Measurements from ENCODE around the gene NCEH1. TPM values are rescaled to one million over a fixed set of nuclear protein-coding genes. Genes with fewer than 3 reads are reported as not detected.

NCEH1 gene
- total RNA-seq, 2 experiments from 2014 or later, result 2.8 to 3.4 TPM

DNA sequence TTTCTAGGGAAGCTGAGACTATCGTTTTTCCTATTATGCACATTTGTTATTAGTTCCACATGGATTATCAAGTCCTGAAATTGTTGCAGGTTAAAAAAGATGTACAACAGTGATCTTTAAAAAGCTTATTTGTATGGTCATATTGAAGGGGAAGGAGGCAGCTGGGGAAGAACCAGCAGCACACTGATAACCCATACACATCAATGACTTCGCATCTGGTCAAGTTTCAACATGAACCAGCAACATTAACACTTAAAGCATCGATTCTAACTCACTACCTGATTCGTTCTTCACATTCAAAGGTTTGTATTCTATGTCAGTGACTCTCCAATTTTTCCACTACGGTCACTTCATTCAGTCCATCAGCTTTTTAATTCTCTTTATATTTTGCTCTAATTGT, 56.4 kb downstream of the NCEH1 start:
- no peak overlapping the region for H3K27ac Mint-ChIP-seq
- H3K4me1 Mint-ChIP-seq (ENCODE audit: low read depth), result no peaks in the 10 kb centered on the region
- ChIA-PET CTCF (interaction anchor here (0.8 to 4.2 kb wide), 7 partner anchors 11 to 322 kb away, joined by 3 to 22 read pairs (median 4); no protein-coding TSS in a partner anchor), POLR2A (no interaction called here)
- ATAC-seq, result no peak
- H3K4me3 Mint-ChIP-seq, result no peak overlapping the region
- TF ChIP-seq, protein P1, sequence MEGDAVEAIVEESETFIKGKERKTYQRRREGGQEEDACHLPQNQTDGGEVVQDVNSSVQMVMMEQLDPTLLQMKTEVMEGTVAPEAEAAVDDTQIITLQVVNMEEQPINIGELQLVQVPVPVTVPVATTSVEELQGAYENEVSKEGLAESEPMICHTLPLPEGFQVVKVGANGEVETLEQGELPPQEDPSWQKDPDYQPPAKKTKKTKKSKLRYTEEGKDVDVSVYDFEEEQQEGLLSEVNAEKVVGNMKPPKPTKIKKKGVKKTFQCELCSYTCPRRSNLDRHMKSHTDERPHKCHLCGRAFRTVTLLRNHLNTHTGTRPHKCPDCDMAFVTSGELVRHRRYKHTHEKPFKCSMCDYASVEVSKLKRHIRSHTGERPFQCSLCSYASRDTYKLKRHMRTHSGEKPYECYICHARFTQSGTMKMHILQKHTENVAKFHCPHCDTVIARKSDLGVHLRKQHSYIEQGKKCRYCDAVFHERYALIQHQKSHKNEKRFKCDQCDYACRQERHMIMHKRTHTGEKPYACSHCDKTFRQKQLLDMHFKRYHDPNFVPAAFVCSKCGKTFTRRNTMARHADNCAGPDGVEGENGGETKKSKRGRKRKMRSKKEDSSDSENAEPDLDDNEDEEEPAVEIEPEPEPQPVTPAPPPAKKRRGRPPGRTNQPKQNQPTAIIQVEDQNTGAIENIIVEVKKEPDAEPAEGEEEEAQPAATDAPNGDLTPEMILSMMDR (IDR thresholded peaks at IDR 0.05), result no peak
- no peaks in the 10 kb centered on the region for H3K36me3 Mint-ChIP-seq (ENCODE audit: low read depth)
- intact Hi-C loops (cut with micrococcal nuclease), result no loop called here
- H3K9me3 Mint-ChIP-seq, result no peaks in the 10 kb centered on the region
- no peaks in the 10 kb centered on the region for H3K27me3 Mint-ChIP-seq
- no peak for DNase-seq

DNA sequence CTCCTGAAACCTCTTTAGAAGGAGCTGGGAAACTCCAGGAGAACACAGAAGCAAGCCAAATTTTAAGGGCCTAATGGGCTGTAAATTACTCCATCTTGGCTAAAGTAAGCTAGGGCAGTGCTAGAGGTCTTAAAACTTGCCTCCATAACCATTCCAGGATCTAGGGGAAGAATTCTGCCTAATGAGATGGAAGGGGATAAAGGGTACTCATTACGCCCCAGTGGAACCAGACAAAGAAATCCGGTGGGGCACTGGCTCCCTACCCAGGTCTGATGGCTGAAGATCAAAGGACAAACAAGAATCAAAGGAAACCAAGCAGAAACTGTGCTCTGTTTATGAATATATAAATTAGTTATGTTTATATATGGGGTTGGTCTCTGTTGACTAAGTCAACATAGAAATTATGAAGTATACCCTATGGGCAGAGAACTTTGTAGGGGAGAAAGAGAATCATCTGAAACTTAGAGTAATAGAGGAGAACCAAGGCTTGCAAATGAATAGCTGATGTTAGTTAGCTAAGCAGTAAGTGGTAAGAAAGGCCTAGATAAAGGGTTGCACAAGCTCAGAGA, 57.8 kb downstream of the NCEH1 start:
- intact Hi-C loops (cut with micrococcal nuclease), result no loop called here
- H3K27me3 Mint-ChIP-seq, result no peaks in the 10 kb centered on the region
- ATAC-seq (no peak), DNase-seq (no peak)
- H3K36me3 Mint-ChIP-seq (ENCODE audit: low read depth), result no peaks in the 10 kb centered on the region
- H3K9me3 Mint-ChIP-seq, result no peaks in the 10 kb centered on the region
- TF ChIP-seq, protein P1 (IDR thresholded peaks at IDR 0.05), result no peak
- no peaks in the 10 kb centered on the region for H3K4me1 Mint-ChIP-seq (ENCODE audit: low read depth)
- ChIA-PET CTCF (interaction anchor here (0.9 to 4.2 kb wide), 6 partner anchors 13 to 320 kb away, joined by 3 to 22 read pairs (median 4); no protein-coding TSS in a partner anchor), POLR2A (no interaction called here)
- no peak overlapping the region for H3K4me3 Mint-ChIP-seq
- no peak overlapping the region for H3K27ac Mint-ChIP-seq

DNA sequence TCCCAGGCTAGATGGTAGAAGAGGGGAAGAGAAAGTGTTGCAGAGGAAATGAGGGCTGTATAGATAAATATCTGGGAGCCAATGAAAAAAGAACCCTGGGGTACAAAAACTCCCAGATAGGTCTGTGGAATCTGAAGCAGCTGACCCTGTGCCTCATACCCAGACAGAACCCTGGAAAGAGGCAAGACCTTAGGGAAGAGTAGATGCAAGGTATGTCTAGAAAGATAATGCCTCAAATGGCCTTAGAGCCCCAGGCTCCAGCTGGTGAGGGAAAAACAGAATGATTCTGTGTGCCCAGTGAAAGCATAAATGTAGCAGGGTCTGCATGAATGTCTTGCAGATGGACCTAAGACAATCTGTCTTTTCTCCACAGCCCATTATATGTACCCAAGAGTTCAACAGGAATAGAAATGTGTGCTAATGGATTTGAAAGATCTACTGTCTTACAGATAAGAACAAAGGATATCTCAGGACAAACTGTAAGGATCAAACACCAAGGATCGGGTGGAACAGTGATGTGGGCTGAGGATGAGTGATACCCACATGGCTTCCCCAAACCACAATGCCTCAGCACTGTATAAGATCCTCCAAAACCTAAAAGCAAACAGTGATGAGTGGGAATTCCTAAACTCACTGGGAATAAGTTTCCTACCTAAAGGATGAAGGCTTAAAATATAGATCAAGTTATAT, 58.8 kb downstream of the NCEH1 start:
- Mint-ChIP-seq H3K27me3 (no peaks in the 10 kb centered on the region), H3K4me1 (ENCODE audit: low read depth) (no peaks in the 10 kb centered on the region), H3K4me3 (no peak overlapping the region), H3K27ac (no peak overlapping the region), H3K9me3 (no peaks in the 10 kb centered on the region), H3K36me3 (ENCODE audit: low read depth) (no peaks in the 10 kb centered on the region)
- no peak for DNase-seq
- ChIA-PET CTCF (interaction anchor here (1.0 to 4.2 kb wide), 5 partner anchors 14 to 319 kb away, joined by 3 to 22 read pairs (median 4); no protein-coding TSS in a partner anchor), POLR2A (no interaction called here)
- no peak for ATAC-seq
- intact Hi-C loops (cut with micrococcal nuclease), result no loop called here
- TF ChIP-seq, protein P1 (IDR thresholded peaks at IDR 0.05), result no peak

DNA sequence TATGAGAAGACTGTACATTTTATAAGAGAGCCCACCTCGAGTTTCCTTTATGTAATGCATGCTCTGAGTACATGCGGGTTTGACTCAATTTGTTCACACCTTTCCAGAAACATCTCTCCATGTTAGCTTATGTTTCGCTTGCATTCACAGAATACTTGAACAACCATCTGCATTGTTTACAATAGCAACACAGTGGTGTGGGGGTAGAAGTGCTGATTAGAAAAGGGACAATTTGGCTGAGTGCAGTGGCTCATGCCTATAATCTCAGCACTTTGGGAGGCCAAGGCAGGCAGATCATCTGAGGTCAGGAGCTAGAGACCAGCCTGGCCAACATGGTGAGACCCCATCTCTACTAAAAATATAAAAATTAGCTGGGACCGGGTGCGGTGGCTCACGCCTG, 60.9 kb downstream of the NCEH1 start:
- ChIA-PET CTCF (interaction anchor here (1.5 to 1.9 kb wide), 4 partner anchors 17 to 309 kb away, joined by 4 to 5 read pairs (median 4); no protein-coding TSS in a partner anchor), POLR2A (no interaction called here)
- intact Hi-C loops (cut with micrococcal nuclease), result no loop called here
- H3K4me3 Mint-ChIP-seq, result no peak overlapping the region
- no peaks in the 10 kb centered on the region for H3K36me3 Mint-ChIP-seq (ENCODE audit: low read depth)
- no peaks in the 10 kb centered on the region for H3K27me3 Mint-ChIP-seq
- no peaks in the 10 kb centered on the region for H3K9me3 Mint-ChIP-seq
- no peak for DNase-seq
- no peak overlapping the region for H3K27ac Mint-ChIP-seq
- no peaks in the 10 kb centered on the region for H3K4me1 Mint-ChIP-seq (ENCODE audit: low read depth)
- TF ChIP-seq, protein P1 (IDR thresholded peaks at IDR 0.05), result no peak
- no peak for ATAC-seq

DNA sequence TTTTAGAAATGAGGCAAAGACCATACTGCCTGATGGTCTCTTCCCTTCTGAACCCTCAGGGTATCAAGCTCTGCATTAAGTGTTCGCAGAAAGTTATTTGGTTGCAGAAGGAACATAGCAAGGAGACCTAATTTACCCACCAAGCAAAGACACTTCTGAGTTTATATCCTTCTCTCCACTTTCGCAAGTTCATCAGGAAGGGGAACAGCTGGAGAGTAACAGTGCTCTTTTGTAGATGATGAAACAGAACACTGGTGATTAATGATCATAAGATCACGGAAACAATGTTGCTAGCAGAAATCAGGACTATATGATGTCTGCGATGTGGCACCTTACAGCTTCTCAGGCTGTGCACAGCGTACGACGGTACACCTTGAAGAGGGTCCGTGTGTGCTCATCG, 62.1 kb downstream of the NCEH1 start:
- no peaks in the 10 kb centered on the region for H3K9me3 Mint-ChIP-seq
- ATAC-seq, result no peak
- no peak for DNase-seq
- no peaks in the 10 kb centered on the region for H3K4me1 Mint-ChIP-seq (ENCODE audit: low read depth)
- no peaks in the 10 kb centered on the region for H3K27me3 Mint-ChIP-seq
- intact Hi-C loops (cut with micrococcal nuclease), result no loop called here
- H3K36me3 Mint-ChIP-seq (ENCODE audit: low read depth), result no peaks in the 10 kb centered on the region
- CTCF ChIA-PET, result interaction anchor here (1.3 to 1.9 kb wide), 4 partner anchors 18 to 308 kb away, joined by 3 to 5 read pairs (median 4); no protein-coding TSS in a partner anchor
- POLR2A ChIA-PET, result no interaction called here
- H3K27ac Mint-ChIP-seq, result no peak overlapping the region
- H3K4me3 Mint-ChIP-seq, result no peak overlapping the region
- TF ChIP-seq, protein P1 (IDR thresholded peaks at IDR 0.05), result no peak

Data from activated CD8-positive, alpha-beta T cell treated with anti-CD3 and anti-CD28 coated beads for 36 hours (primary cell).